IMR-90 (cell line): ENCODE results near the gene PTPRG. TPM values are rescaled to one million over a fixed set of nuclear protein-coding genes. Genes with fewer than 3 reads are reported as not detected.

ENCODE experiments used
- ATAC-seq: fragments of 200-7000 bp; cut with Tn5 transposase; 2 replicates; pipeline ENCODE4 v1.9.1; 2020; ENCODE audit warnings: low read depth, mild to moderate bottlenecking, moderate library complexity
- BruUV-seq: library from RNA; stranded (reverse); fragments of 400-500 nt; replicated peaks from 2 replicates; lab custom pipeline; 2021; lab: Mats Ljungman, UMichigan
- CTCF ChIA-PET: fragments of 300-600 bp; formaldehyde crosslinking; extraction: SDS; loops from one replicate; lab custom pipeline; 2021; ENCODE audit warnings: antibody characterized with exemption; lab: Yijun Ruan, JAX
- POLR2A ChIA-PET: fragments of 300-600 bp; sonication (Branson Sonifier 250); formaldehyde crosslinking; loops from one replicate; lab custom pipeline; 2022; ENCODE audit warnings: antibody characterized with exemption; ENCODE audit not compliant: unreplicated experiment; lab: Charles Lee
- DNase-seq: peaks from one replicate; pipeline ENCODE4 v3.0.0; 2013
- H2AFZ ChIP-seq: replicated peaks from 2 replicates; pipeline ENCODE3; 2013; ENCODE audit warnings: low read length, mild to moderate bottlenecking; ENCODE audit not compliant: poor library complexity
- H2AK5ac ChIP-seq: 2 replicates; pipeline ENCODE4 v1.6.1; 2013; ENCODE audit warnings: low read depth, low read length, inconsistent platforms
- H2AK9ac ChIP-seq: replicated peaks from 2 replicates; pipeline ENCODE3; 2013; ENCODE audit warnings: mild to moderate bottlenecking, low read depth, low read length, moderate library complexity; ENCODE audit not compliant: poor library complexity
- H2BK120ac ChIP-seq: 2 replicates; pipeline ENCODE4 v1.6.1; 2013; ENCODE audit warnings: low read depth, low read length, inconsistent platforms
- H2BK15ac ChIP-seq: 3 replicates; pipeline ENCODE4 v1.6.1; 2013; ENCODE audit warnings: low read depth, low read length, inconsistent platforms
- H2BK20ac ChIP-seq: 2 replicates; pipeline ENCODE4 v1.6.1; 2013; ENCODE audit warnings: low read depth, mild to moderate bottlenecking, inconsistent platforms, low read length, moderate library complexity
- H2BK5ac ChIP-seq: 2 replicates; pipeline ENCODE4 v1.6.1; 2013; ENCODE audit warnings: mild to moderate bottlenecking, low read depth, low read length, inconsistent platforms; ENCODE audit not compliant: poor library complexity, severe bottlenecking
- H3K14ac ChIP-seq: replicated peaks from 2 replicates; pipeline ENCODE4 v1.6.1; 2013; ENCODE audit warnings: low read depth, low read length, inconsistent platforms
- H3K18ac ChIP-seq: 2 replicates; pipeline ENCODE4 v1.6.1; 2013; ENCODE audit warnings: low read depth, low read length, control low read depth
- H3K23ac ChIP-seq: 2 replicates; pipeline ENCODE4 v1.6.1; 2013; ENCODE audit warnings: low read depth, low read length, inconsistent platforms
- H3K27ac ChIP-seq: 2 replicates; pipeline ENCODE4 v1.5.1; 2013; ENCODE audit warnings: mild to moderate bottlenecking, control low read depth, low read length; ENCODE audit not compliant: insufficient read depth
- H3K27me3 ChIP-seq: 2 replicates; pipeline ENCODE4 v1.6.1; 2013; ENCODE audit warnings: low read length; ENCODE audit not compliant: control insufficient read depth, insufficient read depth
- H3K36me3 ChIP-seq: 2 replicates; pipeline ENCODE4 v1.6.1; 2013; ENCODE audit warnings: low read length, mixed read lengths; ENCODE audit not compliant: control insufficient read depth, insufficient read depth
- H3K4ac ChIP-seq: 2 replicates; pipeline ENCODE4 v1.6.1; 2013; ENCODE audit warnings: low read depth, low read length, inconsistent platforms
- H3K4me1 ChIP-seq: 2 replicates; pipeline ENCODE4 v1.6.1; 2013; ENCODE audit warnings: low read length, mixed read lengths; ENCODE audit not compliant: control insufficient read depth, insufficient read depth
- H3K4me2 ChIP-seq: 2 replicates; pipeline ENCODE4 v1.6.1; 2013; ENCODE audit warnings: low read depth, mild to moderate bottlenecking, control low read depth, low read length, moderate library complexity
- H3K4me3 ChIP-seq: 2 replicates; pipeline ENCODE4 v1.5.1; 2013; ENCODE audit warnings: low read depth, mild to moderate bottlenecking, control low read depth, low read length, moderate library complexity; ENCODE audit not compliant: insufficient read depth
- H3K56ac ChIP-seq: 2 replicates; pipeline ENCODE4 v1.6.1; 2013; ENCODE audit warnings: low read length, inconsistent platforms; ENCODE audit not compliant: insufficient read depth; ENCODE audit errors: extremely low read depth
- H3K79me1 ChIP-seq, 2 experiments: 2 replicates each; pipeline ENCODE4 v1.6.1; 2013; ENCODE audit warnings: low read length in 2 of 2, inconsistent platforms in 1 of 2, low read depth in 1 of 2
- H3K9ac ChIP-seq: 2 replicates; pipeline ENCODE4 v1.6.1; 2013; ENCODE audit warnings: low read depth, low read length, control low read depth
- H3K9me1 ChIP-seq: 2 replicates; pipeline ENCODE4 v1.6.1; 2013; ENCODE audit warnings: low read length, inconsistent platforms; ENCODE audit not compliant: insufficient read depth
- H3K9me3 ChIP-seq: 2 replicates; pipeline ENCODE4 v1.6.1; 2013; ENCODE audit warnings: low read length; ENCODE audit not compliant: control insufficient read depth, insufficient read depth
- H4K20me1 ChIP-seq: 2 replicates; pipeline ENCODE4 v1.6.1; 2013; ENCODE audit warnings: low read length, inconsistent platforms; ENCODE audit not compliant: insufficient read depth
- H4K5ac ChIP-seq: 2 replicates; pipeline ENCODE4 v1.6.1; 2013; ENCODE audit warnings: mild to moderate bottlenecking, low read depth, low read length, control low read depth
- H4K8ac ChIP-seq, 2 experiments: 2 replicates each; pipeline ENCODE4 v1.6.1; 2013; ENCODE audit warnings: low read depth in 2 of 2, low read length in 2 of 2, control low read depth in 1 of 2, inconsistent platforms in 1 of 2
- H4K91ac ChIP-seq: 2 replicates; pipeline ENCODE4 v1.6.1; 2013; ENCODE audit warnings: low read depth, low read length, inconsistent platforms; ENCODE audit not compliant: insufficient read depth
- CEBPB ChIP-seq: IDR thresholded peaks from 2 replicates; pipeline ENCODE4 v1.6.1; 2012; ENCODE audit warnings: low read depth, low read length, improper control_type of control experiment
- CTCF ChIP-seq: conservative IDR thresholded peaks from 2 replicates; pipeline ENCODE4 v1.5.1; 2012; ENCODE audit warnings: mild to moderate bottlenecking, low read depth, low read length, improper control_type of control experiment
- MAZ ChIP-seq: IDR thresholded peaks from 2 replicates; pipeline ENCODE4 v1.6.1; 2012; ENCODE audit warnings: low read depth, mild to moderate bottlenecking, low read length, improper control_type of control experiment, moderate library complexity, borderline replicate concordance
- MXI1 ChIP-seq: IDR thresholded peaks from 2 replicates; pipeline ENCODE4 v1.6.1; 2012; ENCODE audit warnings: low read depth, mild to moderate bottlenecking, low read length, moderate library complexity, borderline replicate concordance
- NFE2L2 ChIP-seq: fragments of 150-350 bp; IDR thresholded peaks from 2 replicates; pipeline ENCODE4 v1.6.1; 2016; ENCODE audit warnings: low read depth, mild to moderate bottlenecking, low read length
- RAD21 ChIP-seq: IDR thresholded peaks from 2 replicates; pipeline ENCODE4 v1.6.1; 2012; ENCODE audit warnings: low read length, improper control_type of control experiment
- WGBS, 2 experiments: methylation state at CpG; one replicate each; pipeline versions ENCODE4 v1.1.5 to v1.1.7; 2013; ENCODE audit warnings: missing lambda C conversion rate in 2 of 2; ENCODE audit not compliant: insufficient read length in 1 of 2; ENCODE audit errors: extremely low coverage in 2 of 2; 5-methylcytosine and 5-hydroxymethylcytosine counted together
- dilution Hi-C: fragments of 300-500 bp; cut with HindIII; formaldehyde crosslinking; loops from one replicate; pipeline ENCODE4 v1.14.3; 2018; ENCODE audit warnings: low sequenced_read_pairs; ENCODE audit not compliant: unreplicated experiment
- in situ Hi-C: fragments of 300-500 bp; cut with MboI; formaldehyde crosslinking; loops from 3 replicates; pipeline ENCODE4 v1.14.3; 2019; ENCODE audit warnings: low sequenced_read_pairs, inconsistent platforms, mixed read lengths
- intact Hi-C: fragments of 100-400 bp; cut with micrococcal nuclease; formaldehyde crosslinking; loops from 2 replicates; pipeline ENCODE4 v1.10.0; 2022
- polyA plus RNA-seq, 3 experiments: library from polyadenylated mRNA; depleted of rRNA; stranded (reverse); fragments of >200 nt; gene quantifications; 2 replicates each; pipeline ENCODE4 v1.2.3, GENCODE V29; 2012; ENCODE audit warnings: low replicate concordance in 1 of 3
- total RNA-seq: library from RNA; depleted of rRNA; stranded (reverse); fragments of >200 nt; gene quantifications from 2 replicates; pipeline ENCODE4 v1.2.3, GENCODE V29; 2012

The PTPRG gene
- total and polyA plus RNA-seq, 2 of the 4 experiments (the other 2 are of a cell fraction), result 7.7 to 31.0 TPM

DNA sequence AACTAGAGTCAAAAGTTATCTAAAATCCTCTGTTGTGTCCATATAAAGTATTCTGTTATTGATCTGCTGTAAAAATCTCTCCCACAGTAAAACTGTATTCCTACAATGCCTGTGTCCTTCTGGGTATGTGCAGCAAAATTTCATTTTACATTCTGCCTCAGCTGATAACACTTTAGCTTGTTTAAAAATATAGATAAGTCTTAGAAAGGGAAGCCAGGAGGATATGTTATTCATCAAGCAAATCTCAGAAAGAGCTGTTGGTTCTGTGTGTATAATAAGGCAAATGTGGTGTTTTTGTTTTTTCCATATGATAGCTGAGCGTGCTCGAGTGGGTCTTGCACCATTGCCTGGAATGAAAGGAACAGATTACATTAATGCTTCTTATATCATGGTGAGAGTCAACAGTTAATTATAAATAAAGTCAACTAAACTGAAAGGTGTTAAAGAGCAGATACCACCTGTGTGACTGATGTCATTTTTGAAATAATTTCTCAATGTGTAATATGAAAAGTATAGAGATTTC lies 715.3 kb downstream of the PTPRG start:
- ChIA-PET POLR2A (no interaction called here), CTCF (no interaction called here)
- Histone ChIP-seq H4K91ac (no peak overlapping the region), H3K18ac (no peak overlapping the region), H3K23ac (no peak overlapping the region), H2AK9ac (no peak overlapping the region), H3K27me3 (no peaks in the 10 kb centered on the region), H3K9me3 (no peaks in the 10 kb centered on the region), H3K9ac (no peak overlapping the region), H3K4me1 (no peaks in the 10 kb centered on the region), H2BK120ac (no peak overlapping the region), H2BK20ac (no peak overlapping the region), H3K79me1 (no peaks in the 10 kb centered on the region), H2BK15ac (no peak overlapping the region), H3K4me2 (no peak overlapping the region), H2BK5ac (no peak overlapping the region), H4K20me1 (no peaks in the 10 kb centered on the region), H4K5ac (no peak overlapping the region), H3K4me3 (no peak overlapping the region), H3K9me1 (no peaks in the 10 kb centered on the region), H3K27ac (no peak overlapping the region), H2AFZ (no peak overlapping the region), H3K36me3 (peaks cover 6% of the 10 kb centered on the region; the same call in 1 of the 2 replicates), H4K8ac (no peak overlapping the region), H2AK5ac (no peak overlapping the region), H3K56ac (no peak overlapping the region), H3K14ac (no peak overlapping the region), H3K4ac (no peak overlapping the region)
- ATAC-seq (no peak), DNase-seq (no peak)
- in situ Hi-C loops, result no loop called here
- TF ChIP-seq RAD21 (no peak), MAZ (no peak), NFE2L2 (no peak), MXI1 (no peak), CTCF (no peak), CEBPB (no peak)
- intact Hi-C loops, result no loop called here
- WGBS, 2 experiments, result no CpG with 5 or more reads among the region's 2 CpGs
- no TSS peak for BruUV-seq
- dilution Hi-C loops, result no loop called here
